Ovary (tissue), 3 donors: ENCODE measurements around the gene KDM1A.

Experiments
- POLR2A ChIP-seq: fragments of 450-650 bp; IDR thresholded peaks from one replicate; pipeline ENCODE4 v1.6.1; 2017; ENCODE audit warnings: antibody characterized with exemption, mild to moderate bottlenecking, moderate library complexity
- TF ChIP-seq, protein P1 (sequence below), 3 donors: fragments of 450-650 bp in 2 of 3; fragments of 200-600 bp in 1 of 3; IDR thresholded peaks; one replicate each; pipeline versions ENCODE4 v1.5.1 to v1.8.0; 2016 to 2022; ENCODE audit warnings: antibody characterized with exemption in 3 of 3, mild to moderate bottlenecking in 1 of 3
- donor health status: DM: no; HTN: no; CAD: no.

DNA sequence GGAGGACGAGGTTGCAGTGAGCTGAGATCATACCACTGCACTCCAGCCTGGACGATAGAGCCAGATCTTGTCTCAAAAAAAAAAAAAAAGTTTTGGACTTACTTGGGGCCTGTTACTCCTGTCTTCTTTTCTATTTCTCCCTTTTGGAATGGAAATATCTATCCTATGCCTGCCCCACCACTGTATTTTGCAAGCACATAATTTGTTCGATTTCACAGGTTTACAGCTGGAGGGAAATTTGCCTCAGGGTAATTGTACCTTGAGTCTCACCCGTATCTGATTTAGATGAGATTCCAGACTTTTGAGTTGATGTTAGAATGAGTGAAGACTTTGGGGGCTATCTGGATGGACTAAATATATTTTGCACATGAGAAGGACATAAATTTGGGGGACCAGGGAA is 12.2 kb upstream of the KDM1A start:
- TF ChIP-seq, protein P1, sequence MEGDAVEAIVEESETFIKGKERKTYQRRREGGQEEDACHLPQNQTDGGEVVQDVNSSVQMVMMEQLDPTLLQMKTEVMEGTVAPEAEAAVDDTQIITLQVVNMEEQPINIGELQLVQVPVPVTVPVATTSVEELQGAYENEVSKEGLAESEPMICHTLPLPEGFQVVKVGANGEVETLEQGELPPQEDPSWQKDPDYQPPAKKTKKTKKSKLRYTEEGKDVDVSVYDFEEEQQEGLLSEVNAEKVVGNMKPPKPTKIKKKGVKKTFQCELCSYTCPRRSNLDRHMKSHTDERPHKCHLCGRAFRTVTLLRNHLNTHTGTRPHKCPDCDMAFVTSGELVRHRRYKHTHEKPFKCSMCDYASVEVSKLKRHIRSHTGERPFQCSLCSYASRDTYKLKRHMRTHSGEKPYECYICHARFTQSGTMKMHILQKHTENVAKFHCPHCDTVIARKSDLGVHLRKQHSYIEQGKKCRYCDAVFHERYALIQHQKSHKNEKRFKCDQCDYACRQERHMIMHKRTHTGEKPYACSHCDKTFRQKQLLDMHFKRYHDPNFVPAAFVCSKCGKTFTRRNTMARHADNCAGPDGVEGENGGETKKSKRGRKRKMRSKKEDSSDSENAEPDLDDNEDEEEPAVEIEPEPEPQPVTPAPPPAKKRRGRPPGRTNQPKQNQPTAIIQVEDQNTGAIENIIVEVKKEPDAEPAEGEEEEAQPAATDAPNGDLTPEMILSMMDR (IDR thresholded peaks at IDR 0.05): no peak
- TF ChIP-seq POLR2A: no peak
